OCI-M2 (cell line): ENCODE measurements around the gene HOXB8.

Experiments
- DNase-seq: peaks from one replicate; lab custom pipeline; 2025; ENCODE audit not compliant: unreplicated experiment; lab: John Stamatoyannopoulos, UW

Gene HOXB8

DNA sequence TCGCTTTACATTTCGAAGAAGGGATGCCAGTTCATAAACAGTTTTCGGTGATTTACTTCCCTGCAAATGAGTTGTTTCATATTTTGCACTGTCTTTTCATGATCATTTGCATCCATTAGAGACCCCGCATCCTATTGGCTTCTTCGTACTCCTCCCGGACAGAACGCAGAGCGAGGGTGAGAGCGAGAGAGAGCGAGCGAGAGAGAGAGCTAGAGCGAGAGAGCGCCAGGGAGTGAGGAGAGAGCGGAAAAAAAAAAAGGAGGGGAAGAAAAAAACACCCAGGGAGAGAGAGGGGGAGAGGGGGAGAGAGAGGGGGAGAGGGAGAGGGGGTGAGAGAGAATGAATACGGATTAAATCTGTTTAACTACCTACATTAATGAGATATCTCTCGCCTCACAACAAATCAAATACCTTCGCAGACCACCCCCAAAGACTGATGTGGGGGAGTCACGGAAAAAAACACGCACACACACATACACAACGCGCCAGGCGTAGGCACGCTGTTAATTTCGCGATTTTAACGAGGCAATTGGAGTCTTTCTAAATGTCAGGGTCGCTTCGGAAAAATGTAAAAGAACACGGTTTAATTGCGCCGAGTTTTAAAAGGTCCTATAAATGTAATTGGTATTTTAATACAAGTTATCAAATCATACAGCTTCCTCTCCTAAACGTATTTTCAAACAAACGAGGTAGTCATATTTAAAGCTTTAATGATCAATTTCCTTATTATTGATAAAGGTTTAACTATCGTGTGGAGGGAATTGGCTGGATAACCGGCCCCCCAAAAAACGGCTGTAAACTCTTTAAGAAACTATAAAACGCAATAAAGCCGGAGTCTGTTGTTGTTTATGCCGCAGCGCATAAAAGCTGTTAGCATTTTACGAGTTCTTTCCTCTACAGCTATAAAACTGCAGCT is at the start of gene HOXB8:
Gene HOXB8 (minus strand): TSS at position 246 of the 916 bp plus-strand sequence. CDS start 588 bp downstream, outside the sequence.
- no peak for DNase-seq

DNA sequence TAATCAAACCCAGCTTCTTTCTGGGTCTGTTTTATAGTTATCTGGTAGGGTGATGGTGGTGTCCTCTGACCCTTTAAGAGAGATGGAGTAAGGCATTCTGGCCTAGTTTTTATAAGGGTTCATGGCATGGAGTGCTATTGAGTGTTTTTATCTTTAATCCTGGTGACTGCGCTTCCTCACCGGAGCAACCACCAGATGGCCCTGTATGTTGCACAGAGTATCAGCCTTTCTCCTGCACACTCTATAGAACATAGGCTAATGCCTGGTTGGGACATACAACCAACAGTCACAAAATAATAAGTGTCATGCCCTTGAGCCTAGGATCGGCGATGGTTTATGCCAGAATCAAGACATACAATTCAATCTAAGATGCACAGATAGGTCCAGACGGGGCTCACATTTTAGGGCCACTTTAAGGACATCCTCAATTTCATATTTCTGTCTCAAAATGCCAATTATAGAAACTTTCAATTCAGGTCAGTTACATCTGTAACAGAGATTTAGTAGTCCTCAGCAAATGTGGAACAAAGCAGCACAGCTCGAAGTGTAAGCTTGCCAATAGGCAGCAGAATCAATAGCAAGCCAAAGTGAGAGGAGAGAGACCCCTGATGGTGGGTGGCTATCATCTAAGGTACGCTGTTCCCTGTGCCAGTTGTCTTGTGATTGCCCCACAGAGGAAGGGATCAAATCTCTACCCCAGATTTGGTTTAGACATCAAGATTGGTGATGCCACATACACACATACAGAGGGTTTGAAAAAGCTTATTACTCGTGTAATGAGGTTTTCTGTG is 48.2 kb upstream of the HOXB8 start:
- DNase-seq = no peak

- DNase-seq = no peak
Observed at GRCh38 chr17:48655913-48656312, 40.8 kb upstream of the HOXB8 start.

DNA sequence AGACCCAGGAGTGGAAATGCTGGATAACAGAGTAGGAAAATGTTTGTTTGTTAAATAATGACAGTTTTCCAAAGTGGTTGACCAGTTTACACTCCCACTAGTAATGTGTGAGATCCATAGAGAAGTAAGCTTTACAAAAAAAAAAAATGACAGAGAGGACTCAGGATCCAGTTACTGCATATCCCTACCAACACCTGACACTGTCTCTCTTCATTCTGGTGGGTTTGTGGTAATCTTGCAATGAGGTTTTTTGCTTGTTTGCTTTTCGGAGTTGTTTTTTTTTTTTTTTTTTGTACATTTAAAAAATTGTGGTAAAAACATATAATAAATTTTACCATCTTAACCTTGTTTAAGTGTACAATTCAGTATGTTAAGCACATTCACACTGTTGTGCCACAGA is 34.6 kb upstream of the HOXB8 start:
- no peak for DNase-seq

DNA sequence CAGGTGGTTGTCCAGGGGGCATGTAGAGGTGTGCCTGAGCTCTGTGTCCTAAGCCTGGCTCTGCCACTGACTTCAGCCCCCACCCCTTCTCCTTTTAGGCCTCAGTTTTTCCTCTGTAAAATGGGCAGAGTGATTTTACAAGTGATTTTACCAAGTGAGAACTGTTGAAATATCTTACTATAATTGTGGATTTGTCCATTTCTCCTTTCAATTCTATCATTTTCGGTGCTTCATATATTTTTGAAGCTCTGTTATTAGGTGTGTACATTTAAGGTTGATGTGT is 32.8 kb upstream of the HOXB8 start:
- no peak for DNase-seq

GRCh38 chr17:48647103-48647962 is 32.2 kb upstream of the HOXB8 start:
- DNase-seq = no peak

DNA sequence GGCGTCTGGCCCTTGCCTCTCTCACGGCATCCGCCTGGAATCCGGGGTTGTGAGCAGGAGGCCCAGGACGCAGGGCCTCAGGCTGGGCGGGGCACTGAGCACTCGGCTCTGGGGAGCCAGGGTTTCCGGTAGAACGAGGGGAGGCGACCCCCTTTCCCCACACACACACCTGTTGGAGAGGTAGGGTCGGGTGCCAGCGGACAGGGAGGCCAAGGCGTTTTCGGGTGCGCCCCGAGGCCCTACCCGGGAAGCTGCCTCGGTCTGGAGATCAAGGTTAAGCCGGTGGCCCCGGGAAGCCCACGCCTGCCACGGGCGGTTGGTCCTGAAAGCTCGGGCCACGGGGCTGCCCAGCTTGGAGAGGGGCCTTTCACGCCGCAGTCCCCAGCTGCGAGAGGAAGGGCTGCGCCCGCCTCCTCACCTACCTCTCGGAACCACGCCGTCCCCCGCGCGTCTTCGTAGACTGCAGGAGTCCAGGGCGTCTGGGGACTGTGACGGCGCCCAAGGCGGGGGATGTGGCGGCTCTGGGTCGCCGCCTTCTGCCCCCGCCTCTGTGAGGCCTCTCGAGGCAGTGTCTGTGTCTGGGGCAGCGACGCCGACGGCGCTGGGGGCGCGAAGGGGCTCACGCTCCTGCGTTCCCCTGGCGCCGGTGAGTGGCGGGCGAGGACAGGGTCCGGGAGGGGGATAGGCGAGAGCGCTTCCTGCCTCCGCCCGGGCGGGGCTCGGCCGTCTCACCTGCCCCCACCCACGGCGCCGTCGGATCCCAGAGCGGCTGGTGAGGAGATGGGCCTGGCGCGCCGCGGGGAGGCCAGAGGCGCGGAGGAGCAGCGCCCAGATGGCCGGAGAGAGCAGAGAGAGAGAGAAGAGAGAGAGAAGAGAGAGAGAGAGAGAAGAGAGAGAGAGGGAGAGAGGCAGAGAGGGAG is 31.4 kb upstream of the HOXB8 start:
- no peak for DNase-seq

- no peak for DNase-seq
Observed at GRCh38 chr17:48645639-48646182, 30.6 kb upstream of the HOXB8 start.

DNA sequence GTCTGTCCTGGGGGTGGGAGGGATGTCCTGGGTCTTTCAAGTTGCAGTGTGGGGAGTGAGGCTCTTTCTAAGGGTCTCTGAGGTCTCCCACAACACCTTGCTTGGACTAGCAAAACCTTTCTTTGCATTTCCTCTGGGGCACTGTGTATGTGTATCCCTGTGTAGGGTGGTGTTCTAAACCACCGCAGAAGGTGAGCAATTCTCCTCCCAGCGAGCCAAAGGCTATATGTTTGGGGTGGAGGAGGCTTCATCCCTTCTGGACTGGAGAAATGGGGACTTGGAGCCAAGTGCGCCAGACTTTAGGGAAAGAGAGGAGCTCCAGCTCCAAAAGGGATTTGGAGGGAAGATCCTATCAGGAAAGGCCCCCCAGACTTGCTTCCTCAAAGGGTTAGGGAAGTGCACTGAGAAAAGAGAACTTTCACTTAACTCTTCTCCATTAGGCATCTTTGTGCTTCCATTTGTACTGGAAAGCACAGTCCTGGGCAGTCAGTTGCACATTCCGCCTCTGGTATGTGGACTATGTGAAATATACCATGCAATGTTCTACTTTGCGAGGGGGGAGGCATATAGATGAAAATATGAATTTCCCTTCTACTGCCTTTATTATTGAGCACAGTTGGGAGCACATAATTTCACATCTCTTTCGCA is 29.9 kb upstream of the HOXB8 start:
- no peak for DNase-seq

DNA sequence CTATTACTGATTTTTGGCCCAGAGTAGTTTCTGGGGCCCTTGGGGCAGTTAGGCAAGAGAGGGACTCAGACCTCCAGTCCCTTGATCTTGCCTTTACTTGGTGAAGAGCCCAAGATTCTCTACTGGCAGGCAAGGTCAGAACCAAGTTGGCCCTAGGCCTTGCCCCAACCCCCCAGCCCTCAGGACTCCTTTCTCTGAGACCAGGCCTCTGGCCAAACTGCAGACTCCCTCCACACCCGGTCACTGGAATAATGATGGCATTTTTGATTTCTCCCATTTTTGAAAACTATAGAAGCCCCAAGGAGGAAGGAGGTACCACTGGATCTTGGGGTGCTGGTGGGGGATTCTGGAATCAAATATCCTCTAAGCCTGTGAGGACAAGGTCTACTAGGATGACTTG is 29.1 kb upstream of the HOXB8 start:
- no peak for DNase-seq

DNA sequence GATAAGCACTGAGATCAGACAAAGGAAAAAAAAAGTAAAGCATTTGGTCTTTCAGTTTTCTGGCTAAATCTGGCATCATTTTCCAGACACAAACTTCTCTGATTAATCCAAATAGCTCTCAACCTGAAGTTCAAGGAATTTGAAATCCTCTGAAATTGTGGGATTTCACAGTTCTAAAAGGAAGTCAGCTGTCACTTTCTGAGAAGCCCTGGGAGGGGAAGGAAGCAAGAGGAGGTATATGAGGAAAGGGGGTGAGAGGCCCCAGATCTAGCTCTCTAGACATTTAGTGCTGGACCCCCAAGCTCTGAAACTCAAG is 28.6 kb upstream of the HOXB8 start:
- no peak for DNase-seq

DNA sequence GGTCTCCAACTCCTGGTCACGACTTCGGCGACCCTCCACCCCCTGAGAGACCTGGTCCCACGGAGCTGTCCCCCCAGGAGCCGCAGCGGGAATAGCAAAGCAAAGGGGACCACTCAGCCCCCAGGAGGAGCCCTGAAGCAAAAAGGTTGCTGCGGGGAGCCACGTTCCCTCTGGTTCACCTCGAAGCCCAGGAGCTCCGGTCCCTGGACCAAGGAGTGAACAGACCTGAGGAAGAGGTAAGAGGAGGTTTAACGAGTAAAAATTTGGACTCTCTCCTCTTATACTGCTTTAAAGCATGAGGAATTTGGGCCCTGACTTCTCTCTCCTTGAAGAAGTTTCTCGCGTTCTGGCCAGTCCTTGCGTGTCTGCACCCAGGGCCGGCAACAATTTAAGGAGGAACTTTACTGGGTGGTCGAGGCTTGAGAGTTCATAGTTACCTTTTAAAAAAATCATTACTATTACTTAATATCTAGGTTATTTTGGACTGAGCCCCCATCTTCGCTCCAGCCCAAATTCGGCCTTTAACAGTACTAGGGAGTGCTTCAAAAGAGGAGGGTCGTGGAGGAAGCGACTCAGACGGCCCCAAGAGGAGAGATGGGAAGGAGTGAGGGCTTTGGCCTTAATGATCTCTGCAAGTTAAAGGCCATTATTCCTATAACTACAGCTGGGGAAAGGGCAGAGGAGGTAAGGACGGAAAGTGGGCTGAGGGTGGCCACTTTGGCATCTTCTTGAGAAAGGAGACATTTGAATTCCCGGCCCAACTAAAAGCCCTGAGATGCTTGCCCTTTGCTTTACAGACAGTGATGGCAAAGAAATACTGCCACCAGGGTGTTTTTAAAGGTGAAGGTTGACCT is 28.0 kb upstream of the HOXB8 start:
- DNase-seq = no peak

GRCh38 chr17:48642059-48642842 is 27.2 kb upstream of the HOXB8 start:
- DNase-seq = no peak

- no peak for DNase-seq
Observed at GRCh38 chr17:48641541-48642058, 26.5 kb upstream of the HOXB8 start.

- DNase-seq = no peak
Observed at GRCh38 chr17:48640858-48641180, 25.7 kb upstream of the HOXB8 start.

- DNase-seq = no peak
Observed at GRCh38 chr17:48639982-48640857, 25.1 kb upstream of the HOXB8 start.

GRCh38 chr17:48639136-48639535 is 24.0 kb upstream of the HOXB8 start:
- no peak for DNase-seq
